ENCODE results near the gene TMEM50B. TPM values are rescaled to one million over a fixed set of nuclear protein-coding genes. Genes with fewer than 3 reads are reported as not detected.

Gene TMEM50B
- total RNA-seq, 4 donors from 2014 or later = 64.4 to 116 (median 94.7) TPM

GRCh38 chr21:33488936-33489335 is 9.2 kb upstream of the TMEM50B start:
- DNase-seq = no peak
- no peak for TF ChIP-seq CTCF (IDR thresholded peaks at IDR 0.05)
- no peak for TF ChIP-seq POLR2A (IDR thresholded peaks at IDR 0.05)
- Histone ChIP-seq H3K9me3 (no peaks in the 10 kb centered on the region), H3K27ac (no peak overlapping the region), H3K4me3 (no peak overlapping the region), H3K36me3 (no peaks in the 10 kb centered on the region), H3K27me3 (no peaks in the 10 kb centered on the region), H3K4me1 (peaks cover 0 to 4% (median 2%) of the 10 kb centered on the region in 4 donors)

- no peak for TF ChIP-seq CTCF (IDR thresholded peaks at IDR 0.05)
- no peak for TF ChIP-seq POLR2A (IDR thresholded peaks at IDR 0.05)
- H3K27me3 ChIP-seq = no peaks in the 10 kb centered on the region
- H3K36me3 ChIP-seq = no peaks in the 10 kb centered on the region
These were observed 8.2 kb upstream of the TMEM50B start for GRCh38 chr21:33487996-33488395.

GRCh38 chr21:33481314-33481943 is 1.7 kb upstream of the TMEM50B start:
- no peaks in the 10 kb centered on the region for H3K27me3 ChIP-seq
- no peak overlapping the region for H3K27ac ChIP-seq
- DNase-seq = no peak
- no peaks in the 10 kb centered on the region for H3K36me3 ChIP-seq
- no peak for TF ChIP-seq CTCF (IDR thresholded peaks at IDR 0.05)
- no peak for TF ChIP-seq POLR2A (IDR thresholded peaks at IDR 0.05)
- peaks cover 0 to 8% (median 3%) of the 10 kb centered on the region in 4 donors for H3K4me1 ChIP-seq
- no peaks in the 10 kb centered on the region for H3K9me3 ChIP-seq
- no peak overlapping the region for H3K4me3 ChIP-seq

More at GRCh38 chr21:33487996-33488395, 8.2 kb upstream of the TMEM50B start:
- Histone ChIP-seq H3K9me3 (no peaks in the 10 kb centered on the region), H3K4me3 (no peak overlapping the region), H3K4me1 (peaks cover 0 to 4% (median 2%) of the 10 kb centered on the region in 4 donors), H3K27ac (no peak overlapping the region)
- no peak for DNase-seq

GRCh38 chr21:33480481-33481103 is 818 bp upstream of the TMEM50B start:
- Histone ChIP-seq H3K36me3 (no peaks in the 10 kb centered on the region), H3K9me3 (no peaks in the 10 kb centered on the region), H3K27me3 (no peaks in the 10 kb centered on the region), H3K4me1 (peaks cover 0 to 8% (median 3%) of the 10 kb centered on the region in 4 donors), H3K4me3 (peak overlapping the region; percentile 89 to 95 (median 91)), H3K27ac (peak overlapping the region; percentile 96 to 99 (median 98))
- TF ChIP-seq CTCF (IDR thresholded peaks at IDR 0.05) = no peak
- TF ChIP-seq POLR2A (IDR thresholded peaks at IDR 0.05) = no peak
- DNase-seq = no peak

GRCh38 chr21:33478935-33479678 is 667 bp downstream of the TMEM50B start:
- DNase-seq = peak; percentile 39 to 60 (median 58)

More at GRCh38 chr21:33478935-33479678, 667 bp downstream of the TMEM50B start:
- H3K36me3 ChIP-seq = no peaks in the 10 kb centered on the region
- TF ChIP-seq POLR2A (IDR thresholded peaks at IDR 0.05) (no peak), CTCF (IDR thresholded peaks at IDR 0.05) (peak in 2 of 6 experiments; percentile 5 to 20)
- H3K4me3 ChIP-seq = peak overlapping the region; percentile 89 to 95 (median 91)
- H3K4me1 ChIP-seq = peaks cover 0 to 8% (median 3%) of the 10 kb centered on the region in 4 donors
- no peaks in the 10 kb centered on the region for H3K27me3 ChIP-seq
- H3K9me3 ChIP-seq = no peaks in the 10 kb centered on the region
- H3K27ac ChIP-seq = peak overlapping the region; percentile 96 to 99 (median 98)
